ENCODE data around the gene PDGFRA. TPM values are rescaled to one million over a fixed set of nuclear protein-coding genes. Genes with fewer than 3 reads are reported as not detected.

The PDGFRA gene
- total RNA-seq, 1 experiment from 2014 or later = not detected

GRCh38 chr4:54255881-54256280 lies 26.8 kb downstream of the PDGFRA start:
- DNase-seq (ENCODE audit: low read depth) = peak; percentile 58

GRCh38 chr4:54256491-54257486 lies 27.7 kb downstream of the PDGFRA start:
- DNase-seq (ENCODE audit: low read depth) = no peak

GRCh38 chr4:54265366-54265765 lies 36.3 kb downstream of the PDGFRA start:
- DNase-seq (ENCODE audit: low read depth) = no peak

- DNase-seq (ENCODE audit: low read depth) = peak; percentile 19
These were observed 39.1 kb downstream of the PDGFRA start for GRCh38 chr4:54268151-54268550.

GRCh38 chr4:54271464-54271863 lies 42.4 kb downstream of the PDGFRA start:
- no peak for DNase-seq (ENCODE audit: low read depth)

DNA sequence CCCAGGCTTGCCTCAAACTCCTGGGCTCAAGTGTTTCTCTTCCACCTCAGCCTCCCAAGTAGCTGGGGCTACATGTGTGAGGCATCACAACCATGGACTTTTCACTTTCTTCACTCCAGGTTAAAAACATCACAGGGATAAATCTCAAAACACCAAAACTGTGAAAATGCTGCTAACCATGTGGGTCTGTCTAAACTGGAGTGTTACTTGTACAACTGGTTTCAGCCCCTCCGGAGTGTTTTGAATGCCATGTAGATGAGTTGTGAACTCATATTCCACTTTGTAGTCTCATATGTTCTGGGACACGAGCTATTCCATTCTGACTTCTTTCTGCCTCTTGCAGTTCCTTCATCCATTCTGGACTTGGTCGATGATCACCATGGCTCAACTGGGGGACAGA lies 43.0 kb downstream of the PDGFRA start:
- no peak for DNase-seq (ENCODE audit: low read depth)

DNA sequence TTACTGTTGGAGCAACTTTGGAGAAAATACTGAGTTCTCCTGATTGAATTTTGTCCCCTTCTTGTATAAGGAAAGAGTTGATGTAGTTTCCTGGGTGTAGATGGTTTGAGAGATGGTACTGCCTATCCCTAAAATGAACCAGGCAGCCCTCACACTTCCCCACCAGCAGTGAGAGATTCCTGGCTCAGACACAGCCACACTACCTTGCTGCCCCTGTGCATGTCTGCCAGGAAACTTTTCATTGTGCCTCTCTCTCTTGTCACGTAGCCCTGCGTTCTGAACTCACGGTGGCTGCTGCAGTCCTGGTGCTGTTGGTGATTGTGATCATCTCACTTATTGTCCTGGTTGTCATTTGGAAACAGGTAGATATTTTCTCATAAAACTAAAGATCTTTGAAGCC lies 45.2 kb downstream of the PDGFRA start:
- DNase-seq (ENCODE audit: low read depth) = no peak

DNA sequence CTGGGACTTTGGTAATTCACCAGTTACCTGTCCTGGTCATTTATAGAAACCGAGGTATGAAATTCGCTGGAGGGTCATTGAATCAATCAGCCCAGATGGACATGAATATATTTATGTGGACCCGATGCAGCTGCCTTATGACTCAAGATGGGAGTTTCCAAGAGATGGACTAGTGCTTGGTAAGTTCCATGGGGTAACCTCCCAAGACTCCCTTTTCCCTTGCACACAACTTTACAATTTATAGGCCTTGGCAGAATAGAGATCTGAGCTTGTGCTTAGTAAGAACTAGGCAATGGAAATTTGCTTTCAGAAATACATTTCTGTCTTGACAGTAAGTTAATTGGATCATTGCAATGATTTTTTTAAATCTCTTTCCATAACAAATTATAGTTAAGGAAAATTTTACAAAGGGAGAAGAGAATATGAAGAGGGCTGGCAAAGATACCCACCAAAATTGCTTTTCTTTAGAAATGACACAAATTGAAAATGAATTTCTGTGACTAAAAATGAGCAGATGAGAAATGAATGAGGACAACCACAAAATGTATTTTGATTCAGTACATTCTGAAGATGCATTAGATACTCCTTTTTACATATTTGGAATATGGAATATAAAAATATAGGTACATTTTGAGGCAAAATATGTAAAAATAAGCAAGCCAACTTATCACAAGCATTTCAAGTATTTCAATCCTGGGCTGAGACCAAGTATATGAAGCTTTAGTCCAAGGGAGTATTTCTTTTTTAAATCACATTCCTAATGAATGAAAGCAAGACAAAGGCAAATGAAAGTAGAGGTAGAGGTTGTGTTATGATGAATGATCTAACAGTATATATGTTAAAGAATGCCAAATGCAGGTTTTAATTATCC lies 45.9 kb downstream of the PDGFRA start:
- no peak for DNase-seq (ENCODE audit: low read depth)

DNA sequence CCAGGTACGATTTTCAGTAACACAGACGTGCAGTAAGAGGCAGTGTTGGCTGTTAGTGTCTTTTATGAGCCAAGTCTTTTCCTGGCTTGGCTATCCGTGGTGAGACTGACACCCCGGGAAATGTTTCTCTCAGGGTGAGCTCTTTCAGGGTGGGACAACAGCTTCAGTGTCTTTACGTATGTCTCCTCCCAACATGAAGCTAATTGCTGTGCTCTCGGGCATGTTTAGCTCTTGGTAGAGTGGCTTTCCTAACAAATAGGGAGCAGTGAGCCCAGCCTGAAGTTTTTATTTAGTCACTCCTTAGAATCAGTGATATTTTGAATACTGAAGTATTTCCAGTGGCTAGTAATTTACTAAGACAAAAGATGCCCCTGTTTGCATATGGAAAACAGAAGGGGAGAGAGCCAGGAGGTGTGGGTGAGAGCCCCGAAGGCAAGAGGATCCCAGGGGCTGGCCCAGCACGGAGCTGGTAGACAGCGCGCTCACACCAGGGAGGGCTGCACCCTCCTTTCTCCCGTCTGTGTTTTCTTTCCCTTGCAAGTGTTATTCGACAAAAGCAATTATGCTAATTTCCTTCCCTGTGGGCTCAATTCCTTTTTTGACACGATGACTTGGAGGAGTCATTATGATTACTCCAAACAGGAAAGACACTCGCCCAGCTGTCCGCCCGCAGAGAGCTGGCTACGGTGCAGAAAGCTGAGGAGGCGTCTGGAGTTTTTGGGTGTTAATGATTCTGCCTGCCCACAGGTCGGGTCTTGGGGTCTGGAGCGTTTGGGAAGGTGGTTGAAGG lies 47.7 kb downstream of the PDGFRA start:
- no peak for DNase-seq (ENCODE audit: low read depth)

DNA sequence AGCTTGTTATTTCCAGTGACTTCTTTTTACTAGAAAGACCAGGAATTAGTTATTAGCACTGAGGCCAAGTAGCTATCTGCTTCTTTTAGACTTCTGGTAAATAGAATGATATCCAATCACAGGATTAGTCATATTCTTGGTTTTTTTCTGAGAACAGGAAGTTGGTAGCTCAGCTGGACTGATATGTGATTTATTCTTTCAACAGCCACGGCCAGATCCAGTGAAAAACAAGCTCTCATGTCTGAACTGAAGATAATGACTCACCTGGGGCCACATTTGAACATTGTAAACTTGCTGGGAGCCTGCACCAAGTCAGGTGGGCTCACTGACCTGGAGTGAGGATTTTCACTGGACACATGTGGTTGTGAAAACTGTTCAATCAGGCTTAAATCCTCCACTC lies 48.6 kb downstream of the PDGFRA start:
- peak; percentile 90 for DNase-seq (ENCODE audit: low read depth)

DNA sequence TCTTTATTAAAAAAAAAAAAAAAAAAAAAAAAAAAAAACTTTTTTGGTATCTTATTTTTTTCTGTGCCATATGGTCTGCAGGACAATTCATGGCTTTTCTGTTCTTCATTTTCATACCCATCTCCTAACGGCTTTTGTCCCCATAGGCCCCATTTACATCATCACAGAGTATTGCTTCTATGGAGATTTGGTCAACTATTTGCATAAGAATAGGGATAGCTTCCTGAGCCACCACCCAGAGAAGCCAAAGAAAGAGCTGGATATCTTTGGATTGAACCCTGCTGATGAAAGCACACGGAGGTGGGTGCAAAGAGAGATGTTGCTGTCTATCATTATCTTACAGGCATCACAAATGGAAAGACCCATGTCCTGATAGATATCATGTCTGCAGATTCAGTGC lies 49.1 kb downstream of the PDGFRA start:
- no peak for DNase-seq (ENCODE audit: low read depth)

GRCh38 chr4:54281054-54281766 lies 52.1 kb downstream of the PDGFRA start:
- peak; percentile 84 for DNase-seq (ENCODE audit: low read depth)

- DNase-seq (ENCODE audit: low read depth) = no peak
These were observed 53.7 kb downstream of the PDGFRA start for GRCh38 chr4:54282837-54283236.

DNA sequence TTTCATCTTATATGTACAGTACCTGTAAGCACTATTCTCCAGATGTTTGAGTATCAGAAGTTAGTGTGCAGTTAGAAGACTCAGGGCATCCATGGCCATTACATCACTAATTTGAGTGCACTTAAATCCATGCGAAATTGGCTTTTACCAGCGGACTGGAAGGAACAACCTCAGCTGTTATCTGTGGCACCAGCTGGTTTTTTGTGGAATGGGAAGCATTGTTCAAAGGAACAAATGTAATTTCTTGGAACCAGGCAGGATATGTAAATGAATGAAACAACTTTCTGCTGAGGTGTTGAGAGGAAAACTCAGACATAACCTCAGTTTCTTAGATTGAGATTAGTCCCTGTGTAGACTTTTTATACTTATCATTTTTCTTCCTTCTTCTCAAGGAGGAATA lies 60.2 kb downstream of the PDGFRA start:
- DNase-seq (ENCODE audit: low read depth) = no peak

DNA sequence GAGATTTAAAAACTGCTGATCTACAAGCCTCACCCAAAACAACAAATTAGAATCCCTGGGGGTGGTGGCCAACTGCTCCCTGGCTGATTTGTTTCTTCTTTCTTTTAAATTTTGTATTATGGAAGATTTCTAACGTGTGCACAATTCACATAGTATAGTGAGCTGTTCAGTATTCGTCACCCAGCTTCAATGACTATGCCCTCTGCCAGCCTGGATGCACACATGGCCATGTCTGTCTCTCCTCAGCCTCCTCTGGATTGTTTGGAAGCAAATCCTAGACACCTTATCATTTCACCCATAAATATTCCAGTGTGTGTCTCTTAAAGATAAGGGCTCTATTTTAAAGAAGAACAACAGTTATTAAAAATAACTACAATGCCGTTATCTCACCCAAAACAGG lies 61.9 kb downstream of the PDGFRA start:
- no peak for DNase-seq (ENCODE audit: low read depth)

GRCh38 chr4:54296548-54297203 lies 67.6 kb downstream of the PDGFRA start:
- DNase-seq (ENCODE audit: low read depth) = no peak

DNA sequence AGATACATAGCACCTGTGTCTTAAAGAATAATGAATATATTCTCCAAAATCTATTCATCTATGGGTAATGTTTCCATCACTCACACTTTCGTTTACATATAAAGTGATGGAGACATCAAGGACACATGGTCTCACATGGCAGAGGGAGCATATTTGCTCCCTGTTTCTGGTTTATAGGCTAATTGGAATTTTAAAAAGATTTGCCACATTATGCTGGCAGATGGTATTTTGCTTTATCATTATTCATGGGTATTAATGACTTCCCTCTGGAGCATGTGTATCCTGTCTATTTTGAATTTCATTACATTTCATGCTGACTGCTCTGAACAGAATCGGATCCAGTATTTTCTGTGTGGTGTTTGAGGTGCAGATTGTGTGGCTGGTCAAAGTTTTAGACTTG lies 79.0 kb downstream of the PDGFRA start:
- DNase-seq (ENCODE audit: low read depth) = no peak

DNA sequence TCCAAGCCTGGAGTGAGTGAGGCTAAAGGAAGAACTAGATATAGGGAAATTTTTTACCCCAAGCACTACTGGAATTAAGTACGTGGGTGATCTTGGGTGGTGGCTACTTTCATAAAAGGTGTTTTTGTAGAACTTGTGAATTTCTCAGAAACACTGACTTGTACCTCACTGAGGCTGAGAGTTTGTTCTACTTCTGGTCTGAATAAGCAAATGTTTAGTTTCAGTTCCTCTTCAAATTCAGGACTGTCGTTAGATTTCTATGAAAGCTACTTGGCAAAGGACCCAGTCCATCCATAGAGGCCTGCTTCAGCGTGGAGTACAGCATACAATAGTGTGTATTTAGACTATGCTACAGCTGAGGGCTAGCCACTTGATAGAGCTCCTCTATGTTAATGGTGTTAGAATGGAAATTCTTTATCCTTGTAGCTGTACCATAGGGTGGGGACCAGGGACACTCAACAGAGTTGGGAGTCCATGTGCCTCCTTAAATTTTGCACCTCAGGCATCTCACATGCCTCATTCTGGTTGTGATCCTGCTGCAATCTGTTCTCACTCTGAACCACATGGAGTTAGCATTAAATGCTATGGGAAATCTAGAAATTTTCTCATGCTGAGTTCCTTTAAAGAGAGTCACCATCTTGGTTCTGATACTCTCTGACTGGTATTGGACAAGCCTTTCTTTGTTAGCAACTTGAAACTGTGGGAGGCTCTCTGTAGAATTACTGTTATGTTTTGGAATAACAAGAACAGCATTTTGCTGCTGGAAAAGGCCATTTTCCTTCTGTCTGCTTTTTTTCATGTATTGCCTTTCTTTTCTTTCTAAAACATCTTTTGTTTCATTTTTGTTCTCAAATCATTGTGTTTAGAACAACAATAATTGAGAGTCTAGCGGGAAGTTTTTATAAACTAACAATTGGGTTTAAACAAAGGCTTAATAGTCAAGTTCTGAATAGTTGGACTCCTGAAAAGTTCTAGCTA lies 86.8 kb downstream of the PDGFRA start:
- no peak for DNase-seq (ENCODE audit: low read depth)

DNA sequence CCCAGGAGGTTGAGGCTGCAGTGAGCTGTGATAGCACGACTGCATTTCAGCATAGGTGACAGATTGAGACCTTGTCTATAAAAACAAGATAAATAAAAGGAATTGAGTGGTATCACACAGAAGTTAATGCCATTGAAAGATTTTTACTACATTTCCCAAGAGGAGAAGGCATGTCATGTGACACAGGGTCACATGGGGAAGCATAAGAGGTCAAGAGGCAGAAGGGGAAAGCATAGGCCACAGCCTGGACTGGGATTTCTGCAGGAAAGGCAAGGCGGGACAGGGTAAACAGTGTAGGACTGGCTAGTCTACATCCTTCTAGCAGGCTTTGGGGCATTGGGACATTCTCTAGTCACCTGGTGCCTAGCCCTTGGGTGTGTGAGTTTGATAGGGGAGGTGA lies 88.6 kb downstream of the PDGFRA start:
- no peak for DNase-seq (ENCODE audit: low read depth)
